GM20000 (cell line): ENCODE measurements around the gene EBLN2.

Experiments used
- DNase-seq: peaks from one replicate; pipeline ENCODE4 v3.0.0; 2012; ENCODE audit warnings: low spot score
- TF ChIP-seq, protein P1 (sequence below): IDR thresholded peaks from 2 replicates; pipeline ENCODE4 v1.5.1; 2012; ENCODE audit warnings: mild to moderate bottlenecking, control low read depth; ENCODE audit errors: extremely low read depth, missing control alignments

EBLN2 gene

DNA sequence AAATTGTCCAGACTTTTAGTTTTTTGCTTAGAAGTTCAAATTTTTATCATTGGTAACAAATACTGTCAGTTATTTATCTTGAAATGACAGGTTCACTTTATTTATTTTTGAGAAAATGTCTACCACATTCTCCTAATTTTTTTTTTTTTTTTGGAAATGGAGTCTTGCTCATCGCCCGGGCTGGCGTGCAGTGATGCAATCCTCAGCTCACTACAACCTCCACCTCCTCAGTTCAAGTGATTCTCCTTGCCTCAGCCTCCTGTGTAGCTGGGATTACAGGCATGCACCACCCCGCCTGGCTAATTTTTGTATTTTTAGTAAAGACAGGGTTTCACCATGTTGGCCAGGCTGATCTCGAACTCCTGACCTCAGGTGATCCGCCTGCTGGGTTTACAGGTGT lies 16.1 kb upstream of the EBLN2 start:
- TF ChIP-seq, protein P1, sequence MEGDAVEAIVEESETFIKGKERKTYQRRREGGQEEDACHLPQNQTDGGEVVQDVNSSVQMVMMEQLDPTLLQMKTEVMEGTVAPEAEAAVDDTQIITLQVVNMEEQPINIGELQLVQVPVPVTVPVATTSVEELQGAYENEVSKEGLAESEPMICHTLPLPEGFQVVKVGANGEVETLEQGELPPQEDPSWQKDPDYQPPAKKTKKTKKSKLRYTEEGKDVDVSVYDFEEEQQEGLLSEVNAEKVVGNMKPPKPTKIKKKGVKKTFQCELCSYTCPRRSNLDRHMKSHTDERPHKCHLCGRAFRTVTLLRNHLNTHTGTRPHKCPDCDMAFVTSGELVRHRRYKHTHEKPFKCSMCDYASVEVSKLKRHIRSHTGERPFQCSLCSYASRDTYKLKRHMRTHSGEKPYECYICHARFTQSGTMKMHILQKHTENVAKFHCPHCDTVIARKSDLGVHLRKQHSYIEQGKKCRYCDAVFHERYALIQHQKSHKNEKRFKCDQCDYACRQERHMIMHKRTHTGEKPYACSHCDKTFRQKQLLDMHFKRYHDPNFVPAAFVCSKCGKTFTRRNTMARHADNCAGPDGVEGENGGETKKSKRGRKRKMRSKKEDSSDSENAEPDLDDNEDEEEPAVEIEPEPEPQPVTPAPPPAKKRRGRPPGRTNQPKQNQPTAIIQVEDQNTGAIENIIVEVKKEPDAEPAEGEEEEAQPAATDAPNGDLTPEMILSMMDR = no peak

DNA sequence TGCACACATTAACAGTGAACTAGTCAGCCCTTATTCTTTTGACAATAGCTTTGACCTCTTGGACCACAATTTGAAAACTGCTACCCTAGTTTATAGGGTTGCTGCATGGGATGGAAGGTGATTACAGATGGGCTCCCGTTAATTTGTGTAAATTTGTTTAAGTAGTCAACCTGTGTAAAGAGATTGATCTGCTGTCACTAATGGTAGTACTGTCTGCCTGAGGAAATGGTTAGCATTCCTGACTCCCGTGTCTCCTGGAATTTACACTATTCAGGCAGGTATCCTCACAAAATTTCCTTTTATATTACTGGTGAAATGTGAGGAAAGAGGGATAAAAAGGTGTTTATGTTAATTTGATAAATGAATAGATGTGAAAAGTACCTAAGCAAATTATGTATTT lies 15.3 kb upstream of the EBLN2 start:
- TF ChIP-seq, protein P1 = no peak
- DNase-seq = no peak

More for the DNA sequence above, 16.1 kb upstream of the EBLN2 start:
- no peak for DNase-seq

- TF ChIP-seq, protein P1 = no peak
- no peak for DNase-seq
Measured at GRCh38 chr3:73049319-73049718, 12.1 kb upstream of the EBLN2 start.

DNA sequence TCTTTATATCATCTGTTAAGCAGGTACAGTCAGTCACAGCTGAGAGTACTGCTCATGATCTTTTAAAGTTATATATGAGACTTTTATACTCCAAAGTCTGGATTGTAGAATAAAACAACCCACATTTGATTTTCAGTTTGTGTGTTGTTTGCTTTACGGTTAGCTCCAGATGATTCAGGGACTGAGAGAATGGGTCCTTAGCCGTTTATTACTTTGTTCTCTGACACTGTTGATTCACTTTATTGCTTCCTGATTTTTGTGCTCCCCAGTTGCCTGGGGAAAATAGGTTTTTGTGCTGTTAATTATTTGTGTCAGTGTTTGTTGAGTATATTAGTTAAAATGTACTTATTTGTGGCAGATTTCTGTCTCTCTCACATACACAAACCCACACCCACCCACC lies 8.6 kb upstream of the EBLN2 start:
- TF ChIP-seq, protein P1 = no peak
- DNase-seq = no peak

DNA sequence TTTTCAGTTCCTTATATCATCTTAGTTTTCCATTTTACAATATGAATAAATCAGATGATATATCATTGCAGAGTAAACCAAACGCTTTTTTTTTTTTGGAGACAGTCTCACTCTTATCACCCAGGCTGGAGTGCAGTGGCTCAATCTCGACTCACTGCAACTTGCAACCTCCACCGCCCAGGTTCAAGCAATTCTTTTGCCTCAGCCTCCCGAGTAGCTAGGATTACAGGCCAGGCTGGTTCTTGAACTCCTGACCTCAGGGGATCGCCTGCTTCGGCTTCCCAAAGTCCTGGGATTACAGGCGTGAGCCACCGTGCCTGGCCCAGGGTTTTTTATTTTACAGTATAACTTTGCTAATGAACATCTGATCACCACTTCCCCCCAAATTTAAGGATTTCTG lies 5.9 kb upstream of the EBLN2 start:
- no peak for DNase-seq
- TF ChIP-seq, protein P1 = no peak

GRCh38 chr3:73056014-73056844 lies 5.2 kb upstream of the EBLN2 start:
- no peak for DNase-seq
- TF ChIP-seq, protein P1 = peak; percentile 12

GRCh38 chr3:73056845-73057150 lies 4.7 kb upstream of the EBLN2 start:
- no peak for DNase-seq
- TF ChIP-seq, protein P1 = no peak
